Colonic mucosa (tissue), 4 donors: ENCODE results near the gene VPS52. TPM values are rescaled to one million over a fixed set of nuclear protein-coding genes. Genes with fewer than 3 reads are reported as not detected.

ENCODE experiments used
- DNase-seq: peaks from one replicate; pipeline ENCODE4 v3.0.0-alpha.2; 2020
- H3K27ac ChIP-seq: fragments of 200-600 bp; one replicate; pipeline ENCODE4 v1.8.0; 2021
- H3K27me3 ChIP-seq: fragments of 200-600 bp; one replicate; pipeline ENCODE4 v1.8.0; 2021
- H3K36me3 ChIP-seq: fragments of 200-600 bp; one replicate; pipeline ENCODE4 v1.8.0; 2021
- H3K4me1 ChIP-seq: fragments of 200-600 bp; one replicate; pipeline ENCODE4 v1.8.0; 2021; ENCODE audit warnings: mild to moderate bottlenecking
- H3K4me3 ChIP-seq: fragments of 200-600 bp; one replicate; pipeline ENCODE4 v1.8.0; 2021
- H3K9ac ChIP-seq, 2 donors: one replicate each; pipeline ENCODE4 v1.7.0; 2013; ENCODE audit warnings: control low read depth in 2 of 2, low read depth in 2 of 2, low read length in 2 of 2
- H3K9me3 ChIP-seq: fragments of 200-600 bp; one replicate; pipeline ENCODE4 v1.8.0; 2021
- intact Hi-C: fragments of 100-400 bp; cut with DNase I; formaldehyde crosslinking; loops from one replicate; pipeline ENCODE4 v1.14.1; 2022
- total RNA-seq, 2 donors: library from RNA; stranded (reverse); fragmentation: NEBNext Ultra II Directional in 1 of 2; extraction: Animal tissue kit (Norgen Biotek cat#: 25700) in 1 of 2; gene quantifications; one replicate each; pipeline ENCODE4 v1.2.1, GENCODE V29; 2021
- TF ChIP-seq, protein P1 (sequence below): fragments of 200-600 bp; IDR thresholded peaks from one replicate; pipeline ENCODE4 v1.8.0; 2022; ENCODE audit warnings: antibody characterized with exemption, mild to moderate bottlenecking
- donor health status: healthy.
- donor health status: DM: no; HTN: no; CAD: no.
- donor health status: DM: no; HTN: no; CAD: no.

VPS52 gene
- total RNA-seq, 2 donors from 2014 or later = 48.4 to 73.2 TPM

GRCh38 chr6:33205191-33206026, 66.3 kb downstream of the VPS52 start:
- Histone ChIP-seq H3K9me3 (no peaks in the 10 kb centered on the region), H3K27me3 (no peaks in the 10 kb centered on the region), H3K4me1 (peaks cover 15% of the 10 kb centered on the region), H3K27ac (no peak overlapping the region), H3K36me3 (no peaks in the 10 kb centered on the region), H3K4me3 (peak overlapping the region; percentile 62), H3K9ac (peak overlapping the region; percentile 87 to 93)
- DNase-seq = no peak
- intact Hi-C loops = no loop called here
- TF ChIP-seq, protein P1, sequence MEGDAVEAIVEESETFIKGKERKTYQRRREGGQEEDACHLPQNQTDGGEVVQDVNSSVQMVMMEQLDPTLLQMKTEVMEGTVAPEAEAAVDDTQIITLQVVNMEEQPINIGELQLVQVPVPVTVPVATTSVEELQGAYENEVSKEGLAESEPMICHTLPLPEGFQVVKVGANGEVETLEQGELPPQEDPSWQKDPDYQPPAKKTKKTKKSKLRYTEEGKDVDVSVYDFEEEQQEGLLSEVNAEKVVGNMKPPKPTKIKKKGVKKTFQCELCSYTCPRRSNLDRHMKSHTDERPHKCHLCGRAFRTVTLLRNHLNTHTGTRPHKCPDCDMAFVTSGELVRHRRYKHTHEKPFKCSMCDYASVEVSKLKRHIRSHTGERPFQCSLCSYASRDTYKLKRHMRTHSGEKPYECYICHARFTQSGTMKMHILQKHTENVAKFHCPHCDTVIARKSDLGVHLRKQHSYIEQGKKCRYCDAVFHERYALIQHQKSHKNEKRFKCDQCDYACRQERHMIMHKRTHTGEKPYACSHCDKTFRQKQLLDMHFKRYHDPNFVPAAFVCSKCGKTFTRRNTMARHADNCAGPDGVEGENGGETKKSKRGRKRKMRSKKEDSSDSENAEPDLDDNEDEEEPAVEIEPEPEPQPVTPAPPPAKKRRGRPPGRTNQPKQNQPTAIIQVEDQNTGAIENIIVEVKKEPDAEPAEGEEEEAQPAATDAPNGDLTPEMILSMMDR = no peak

GRCh38 chr6:33204415-33205190, 67.1 kb downstream of the VPS52 start, which contains the start of gene HSD17B8:
Gene HSD17B8, plus strand, starts transcription at chr6:33204655. Its CDS starts 14 bp downstream, at chr6:33204669.
- Histone ChIP-seq H3K27ac (peak within 1 kb of the TSS; percentile 10), H3K9me3 (no peaks in the 10 kb centered on the region), H3K36me3 (no peaks in the 10 kb centered on the region), H3K4me1 (peaks cover 15% of the 10 kb centered on the region), H3K9ac (peak within 1 kb of the TSS; percentile 87 to 93), H3K4me3 (peak within 1 kb of the TSS; percentile 62), H3K27me3 (no peaks in the 10 kb centered on the region)
- intact Hi-C loops = no loop called here
- DNase-seq = peak; percentile 98
- TF ChIP-seq, protein P1 = no peak

- H3K36me3 ChIP-seq = no peaks in the 10 kb centered on the region
- no peak overlapping the region for H3K27ac ChIP-seq
- H3K4me1 ChIP-seq = peaks cover 15% of the 10 kb centered on the region
- H3K9me3 ChIP-seq = no peaks in the 10 kb centered on the region
- intact Hi-C loops = no loop called here
- no peak for DNase-seq
- TF ChIP-seq, protein P1 = no peak
- H3K9ac ChIP-seq = no peak overlapping the region
- no peaks in the 10 kb centered on the region for H3K27me3 ChIP-seq
- H3K4me3 ChIP-seq = peak overlapping the region; percentile 62
Measured at GRCh38 chr6:33204165-33204414, 67.6 kb downstream of the VPS52 start.

- no peak overlapping the region for H3K27ac ChIP-seq
- intact Hi-C loops = no loop called here
Measured at GRCh38 chr6:33203443-33204164, 68.1 kb downstream of the VPS52 start.

DNA sequence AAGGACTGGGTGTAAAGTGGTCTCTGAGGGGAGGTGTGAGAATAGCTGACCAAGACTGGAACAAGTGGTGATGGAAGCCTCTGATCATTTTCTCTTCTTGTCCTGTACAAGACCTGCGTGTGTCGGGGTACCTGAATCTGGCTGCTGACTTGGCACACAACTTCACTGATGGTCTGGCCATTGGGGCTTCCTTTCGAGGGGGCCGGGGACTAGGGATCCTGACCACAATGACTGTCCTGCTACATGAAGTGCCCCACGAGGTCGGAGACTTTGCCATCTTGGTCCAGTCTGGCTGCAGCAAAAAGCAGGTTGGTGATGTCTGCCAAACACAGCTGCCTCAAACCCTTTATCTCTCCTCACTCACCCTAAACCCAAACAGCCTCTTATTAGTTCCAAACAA, 68.9 kb downstream of the VPS52 start:
- H3K4me1 ChIP-seq = peaks cover 15% of the 10 kb centered on the region
- H3K9ac ChIP-seq = no peak overlapping the region
- intact Hi-C loops = no loop called here
- H3K27ac ChIP-seq = no peak overlapping the region
- no peaks in the 10 kb centered on the region for H3K36me3 ChIP-seq
- H3K9me3 ChIP-seq = no peaks in the 10 kb centered on the region
- H3K27me3 ChIP-seq = no peaks in the 10 kb centered on the region
- H3K4me3 ChIP-seq = no peak overlapping the region
- TF ChIP-seq, protein P1 = no peak
- no peak for DNase-seq

More at GRCh38 chr6:33203443-33204164, 68.1 kb downstream of the VPS52 start:
- Histone ChIP-seq H3K9me3 (no peaks in the 10 kb centered on the region), H3K27me3 (no peaks in the 10 kb centered on the region), H3K36me3 (no peaks in the 10 kb centered on the region), H3K4me1 (peaks cover 15% of the 10 kb centered on the region), H3K9ac (no peak overlapping the region), H3K4me3 (no peak overlapping the region)
- TF ChIP-seq, protein P1 = no peak
- no peak for DNase-seq
